Stimulated activated CD4-positive, alpha-beta T cell treated with anti-CD3 and anti-CD28 coated beads, Interleukin-15, amount 100 ng/mL, for 1 hour (primary cell): ENCODE data around the gene SDE2.
"Not testable (repeated sequence)": the region's sequence is repeated elsewhere in the genome, so short reads cannot be mapped to it uniquely, and the experiment has no call there.

ENCODE experiments used
- DNase-seq, 2 donors: peaks; one replicate each; pipeline ENCODE4 v3.0.0-alpha.2; 2020; ENCODE audit warnings: low read depth in 1 of 2, low spot score in 1 of 2

The SDE2 gene

GRCh38 chr1:226007126-226007892, 8.2 kb upstream of the SDE2 start:
- DNase-seq, result not testable (repeated sequence)

- no peak for DNase-seq
Measured at GRCh38 chr1:226006686-226007085, 7.5 kb upstream of the SDE2 start.

GRCh38 chr1:226004396-226004795, 5.3 kb upstream of the SDE2 start:
- no peak for DNase-seq

DNA sequence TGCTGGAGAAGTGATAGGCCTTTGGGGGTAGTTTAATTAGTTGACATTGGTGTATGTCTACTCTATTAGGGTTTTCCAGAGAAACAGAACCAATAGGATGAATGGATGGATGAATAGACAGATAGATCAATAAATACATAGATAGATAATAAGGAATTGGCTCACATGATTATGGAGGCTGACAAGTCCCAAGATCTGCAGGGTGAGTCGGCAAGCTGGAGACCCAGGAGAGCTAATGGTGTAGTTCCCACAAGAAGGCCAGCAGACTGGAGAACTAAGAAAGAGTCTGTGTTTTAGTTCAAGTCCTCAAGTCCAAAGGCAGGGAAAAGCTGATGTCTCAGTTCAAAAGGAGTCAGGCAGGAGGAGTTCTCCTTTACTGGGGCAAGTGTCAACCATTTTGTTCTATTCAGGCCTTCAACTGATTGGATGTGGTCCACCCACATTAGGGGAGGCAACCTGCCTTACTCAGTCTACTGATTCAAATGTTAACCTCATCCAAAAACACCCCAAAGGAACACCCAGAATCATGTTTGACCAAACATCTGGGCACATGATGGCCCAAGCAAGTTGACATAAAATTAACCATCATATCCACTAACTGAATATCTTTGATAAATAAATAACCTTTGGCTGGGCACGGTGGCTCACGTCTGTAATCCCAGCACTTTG, 4.5 kb upstream of the SDE2 start:
- DNase-seq, result no peak

GRCh38 chr1:226002667-226003501, 3.7 kb upstream of the SDE2 start:
- no peak for DNase-seq

- DNase-seq, result peak in 1 of 2 donors; percentile 18
Measured at GRCh38 chr1:226001963-226002666, 3.0 kb upstream of the SDE2 start.

DNA sequence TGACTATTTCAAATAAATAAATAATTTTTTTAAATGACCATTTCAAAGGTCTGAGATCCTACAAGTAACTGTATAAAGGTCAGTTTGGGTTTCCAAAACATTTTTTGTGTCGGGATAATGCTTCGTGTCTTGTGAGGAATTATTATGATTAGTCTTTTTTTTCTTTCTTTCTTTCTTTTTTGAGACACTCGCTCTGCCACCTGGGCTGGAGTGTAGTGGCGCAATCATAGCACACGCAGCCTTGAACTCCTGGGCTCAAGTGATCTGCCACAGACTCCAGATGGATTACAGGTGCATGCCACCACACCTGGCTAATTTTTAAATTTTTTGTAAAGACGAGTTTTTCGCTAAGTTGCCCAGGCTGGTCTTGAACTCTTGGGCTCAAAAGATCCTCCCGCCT, 1.9 kb upstream of the SDE2 start:
- no peak for DNase-seq

DNA sequence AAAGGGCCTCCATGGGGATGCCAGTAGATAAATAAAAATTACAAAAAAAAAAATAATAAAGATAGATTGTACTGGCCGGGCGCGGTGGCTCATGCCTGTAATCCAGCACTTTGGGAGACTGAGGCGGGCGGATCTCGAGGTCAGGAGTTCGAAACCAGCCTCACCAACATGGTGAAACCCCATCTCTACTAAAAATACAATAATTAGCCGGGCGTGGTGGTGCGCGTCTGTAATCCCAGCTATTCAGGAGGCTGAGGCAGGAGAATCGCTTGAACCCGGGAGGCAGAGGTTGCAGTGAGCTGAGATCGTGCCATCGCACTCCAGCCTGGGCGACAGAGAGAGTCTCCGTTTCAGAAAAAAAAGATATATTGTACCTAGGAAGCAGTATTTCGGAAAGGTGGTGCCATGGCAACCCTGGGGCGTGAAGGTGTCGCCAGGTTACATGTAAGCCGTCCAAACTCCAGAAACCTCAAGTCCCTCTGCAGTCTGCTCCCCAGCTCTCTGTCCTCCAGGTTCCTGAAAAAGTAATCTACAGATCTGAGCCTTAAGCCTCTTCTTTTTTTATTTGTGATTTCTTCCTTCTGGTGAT, 1.4 kb upstream of the SDE2 start:
- not testable (repeated sequence) for DNase-seq

- DNase-seq, result no peak
Measured at GRCh38 chr1:225999912-226000337, 782 bp upstream of the SDE2 start.

DNA sequence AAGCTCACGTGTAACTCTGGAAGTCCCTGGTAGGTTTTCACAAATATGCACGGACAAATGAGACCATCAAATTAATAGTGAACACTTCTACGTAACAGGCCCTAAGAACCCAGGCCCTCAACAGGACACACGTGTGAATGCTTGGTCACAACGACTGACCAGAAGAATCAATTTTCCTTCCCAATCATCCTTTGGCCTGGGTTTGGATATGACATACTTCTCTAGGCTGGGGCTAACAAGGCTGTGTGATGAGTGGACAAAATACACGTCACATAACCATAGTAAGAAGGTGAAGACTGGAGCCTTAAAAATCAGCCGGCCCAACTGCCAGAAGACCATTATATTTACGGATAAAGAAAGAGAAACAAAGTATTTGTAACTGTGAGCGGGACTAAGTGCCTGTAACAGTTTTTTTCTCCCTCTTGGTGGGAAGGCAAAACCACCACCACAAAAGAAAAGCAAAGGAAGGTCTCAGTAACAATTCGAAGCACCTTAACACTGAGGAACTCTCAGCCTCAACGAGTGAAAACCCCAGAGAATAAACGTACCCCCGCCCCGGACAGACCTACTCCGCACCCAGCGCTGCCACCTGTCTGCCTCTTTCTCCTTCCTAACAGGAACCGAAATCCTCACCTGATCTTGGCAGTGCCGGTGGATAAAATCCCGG, 450 bp downstream of the SDE2 start:
- no peak for DNase-seq

DNA sequence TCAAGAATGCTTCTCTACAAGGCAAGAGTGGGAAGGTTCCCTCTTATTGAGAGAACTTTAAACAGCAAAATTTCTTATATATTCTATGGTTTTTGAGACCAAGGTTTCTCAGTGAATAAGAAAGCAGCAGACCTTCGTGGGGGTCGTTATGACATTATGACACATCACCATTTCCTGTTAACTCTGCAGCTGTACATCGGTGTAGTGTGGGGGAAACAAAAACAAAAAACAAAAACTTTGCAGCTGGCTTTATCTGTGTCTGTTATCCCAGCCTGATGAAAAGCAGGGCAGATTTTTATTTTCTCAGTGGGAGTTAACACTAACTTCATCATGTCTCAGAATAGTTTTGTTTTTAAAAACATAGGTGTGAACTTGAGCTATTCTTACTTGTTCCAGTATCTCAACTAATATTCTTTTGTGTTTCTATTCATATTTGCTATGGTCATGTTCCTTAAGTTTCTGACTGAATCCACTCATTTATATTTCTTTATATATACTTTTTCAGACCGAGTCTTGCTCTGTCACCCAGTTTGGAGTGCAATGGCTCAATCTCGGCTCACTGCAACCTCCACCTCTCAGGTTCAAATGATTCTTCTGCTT, 2.1 kb downstream of the SDE2 start:
- no peak for DNase-seq

DNA sequence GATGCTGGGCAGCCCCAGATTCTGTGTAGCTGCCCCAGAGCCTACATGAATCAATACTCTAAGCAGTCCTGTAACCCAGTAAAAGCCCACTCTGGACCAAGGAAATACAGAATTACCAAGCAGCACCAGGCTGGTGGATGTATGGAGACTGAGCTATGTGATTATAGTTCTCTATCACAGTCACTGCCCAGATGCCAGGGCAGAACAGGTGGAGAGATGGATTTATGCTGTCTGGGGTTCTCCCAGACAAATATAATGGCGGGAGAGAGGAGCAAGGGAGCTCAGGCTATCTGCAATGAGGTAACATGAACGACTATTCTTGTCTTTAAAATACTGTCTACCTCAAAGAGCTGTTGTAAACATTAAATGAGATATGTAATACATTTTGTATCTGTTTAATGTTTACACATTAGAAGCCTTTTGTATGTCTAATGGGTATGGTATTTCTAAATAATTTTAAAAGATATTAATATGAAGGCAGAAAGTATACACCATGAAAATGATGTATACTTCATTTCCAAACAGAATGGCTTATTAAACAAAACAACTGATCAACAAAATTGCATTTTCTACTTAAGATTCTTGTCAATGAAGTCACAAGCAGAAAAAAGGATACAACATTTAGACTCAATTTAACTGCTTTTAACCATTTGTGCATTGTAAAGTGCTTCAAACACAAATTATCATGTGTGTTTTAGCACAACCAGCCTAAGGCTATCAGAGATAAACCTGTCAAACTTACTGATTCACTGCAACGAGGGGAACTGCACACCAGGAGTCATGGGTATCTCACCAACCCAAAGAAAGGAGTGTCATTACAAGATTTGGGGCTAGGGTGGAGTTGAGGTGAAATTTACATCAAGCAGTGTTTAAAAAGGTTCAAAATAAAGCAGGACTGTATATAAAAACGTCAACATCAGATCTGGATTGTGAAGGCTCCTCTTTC, 3.0 kb downstream of the SDE2 start:
- DNase-seq, result no peak

GRCh38 chr1:225990705-225991464, 8.3 kb downstream of the SDE2 start:
- no peak for DNase-seq

DNA sequence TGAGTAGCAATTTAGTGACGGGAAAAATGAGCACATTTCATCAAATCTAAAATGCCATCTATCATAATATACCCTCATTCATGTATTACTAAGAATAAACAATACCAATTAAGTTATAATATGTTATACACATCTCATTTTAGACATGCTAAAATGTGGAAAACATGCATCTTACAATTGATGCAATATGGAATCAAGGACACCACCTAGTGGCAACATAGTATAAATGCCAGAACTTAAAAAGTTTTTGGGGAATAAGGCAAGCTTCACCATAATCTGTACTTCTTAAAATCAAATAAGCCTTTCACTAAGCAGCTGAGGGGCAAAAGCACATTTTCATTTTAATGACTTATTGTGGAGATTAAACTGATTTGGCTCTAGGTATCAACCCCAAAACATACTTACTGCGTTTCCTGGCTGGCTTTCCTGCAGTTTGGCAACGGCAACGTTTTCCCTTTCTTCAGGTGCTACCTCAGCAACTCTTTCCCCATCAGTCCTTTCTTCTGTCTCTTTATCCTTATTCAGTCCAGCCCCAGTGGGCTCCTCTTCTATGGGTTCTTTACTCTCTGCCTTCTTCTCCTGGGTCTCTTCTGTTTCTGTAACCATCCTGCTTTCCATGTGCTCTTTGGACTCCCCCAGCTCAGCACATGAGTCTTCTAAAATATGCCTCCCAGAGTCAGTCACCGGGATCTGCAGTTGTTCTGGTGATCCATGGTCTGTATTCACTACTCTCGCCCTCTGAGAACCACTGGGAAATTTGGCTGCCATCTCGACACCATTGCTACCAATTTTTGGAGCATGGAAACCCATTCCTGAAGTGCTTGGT, 11.4 kb downstream of the SDE2 start:
- DNase-seq, result no peak

DNA sequence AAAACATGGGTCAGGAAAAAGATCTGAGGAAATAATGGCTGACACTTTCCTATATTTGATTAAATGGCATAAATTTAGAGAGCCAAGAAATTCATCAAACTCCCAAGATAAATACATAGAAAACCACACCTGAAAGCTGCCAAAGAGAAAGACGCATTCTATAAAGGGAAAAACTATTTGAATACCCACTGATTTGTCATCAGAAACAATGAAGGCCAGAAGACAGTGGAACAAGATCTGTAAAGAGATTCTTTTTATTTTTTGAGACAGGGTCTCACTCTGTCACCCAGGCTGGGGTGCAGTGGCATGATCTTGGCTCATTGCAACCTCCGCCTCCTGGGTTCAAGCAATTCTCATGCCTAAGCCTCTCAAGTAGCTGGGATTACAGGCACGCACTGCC, 17.4 kb downstream of the SDE2 start:
- DNase-seq, result no peak

- no peak for DNase-seq
Measured at GRCh38 chr1:225980005-225980836, 18.9 kb downstream of the SDE2 start.
